K562 (cell line): ENCODE data around the gene MLANA. TPM values are rescaled to one million over a fixed set of nuclear protein-coding genes. Genes with fewer than 3 reads are reported as not detected.

Experiments used
- CEBPB ChIP-seq: fragments of 450-650 bp; IDR thresholded peaks from 2 replicates; pipeline ENCODE4 v1.6.1; 2016; ENCODE audit warnings: missing genetic modification characterization, missing compliant biosample characterization
- CREBBP ChIP-seq: IDR thresholded peaks from one replicate; pipeline ENCODE4 v1.6.1; 2012; ENCODE audit warnings: low read depth, mild to moderate bottlenecking, control low read depth, inconsistent platforms, low read length
- E4F1 ChIP-seq: fragments of 250-450 bp; sonication (Bioruptor Pico); IDR thresholded peaks from 2 replicates; pipeline ENCODE4 v1.5.0; 2021; ENCODE audit warnings: mild to moderate bottlenecking, borderline replicate concordance
- ELF1 ChIP-seq: fragments of 200-800 bp; sonication (Bioruptor generic); IDR thresholded peaks from 2 replicates; pipeline ENCODE4 v1.6.1; 2016; ENCODE audit warnings: missing genetic modification characterization, missing compliant biosample characterization
- GABPA ChIP-seq: fragments of 200-800 bp; sonication (Bioruptor generic); conservative IDR thresholded peaks from 2 replicates; pipeline ENCODE4 v1.6.1; 2016; ENCODE audit warnings: low read depth, missing genetic modification characterization, missing compliant biosample characterization
- NR4A1 ChIP-seq, 2 experiments: fragments of 250-450 bp in 1 of 2; fragments of 450-650 bp in 1 of 2; sonication (Bioruptor Pico) in 1 of 2; IDR thresholded peaks; 2 replicates each; pipeline versions ENCODE4 v1.4.0 to v1.6.1; 2016 to 2020; ENCODE audit warnings: mild to moderate bottlenecking in 2 of 2, missing compliant biosample characterization in 1 of 2, missing genetic modification characterization in 1 of 2, moderate library complexity in 1 of 2
- RBM14 ChIP-seq: fragments of 200-400 bp; formaldehyde crosslinking; IDR thresholded peaks from 2 replicates; pipeline ENCODE4 v1.6.1; 2018; ENCODE audit warnings: low read depth, mild to moderate bottlenecking, low read length, moderate library complexity, borderline replicate concordance; ENCODE audit not compliant: insufficient read depth
- RREB1 ChIP-seq: fragments of 250-450 bp; sonication (Bioruptor Pico); IDR thresholded peaks from 2 replicates; pipeline ENCODE4 v1.4.0; 2020
- ZFP91 ChIP-seq: sonication (generic); formaldehyde crosslinking; IDR thresholded peaks from 2 replicates; pipeline ENCODE4 v1.8.0; 2022; ENCODE audit warnings: mild to moderate bottlenecking, missing genetic modification reagents
- ZNF347 ChIP-seq: fragments of 450-650 bp; formaldehyde crosslinking; IDR thresholded peaks from 2 replicates; pipeline ENCODE4 v1.4.0; 2020; ENCODE audit warnings: low read depth, mild to moderate bottlenecking, moderate library complexity
- polyA plus RNA-seq, 8 experiments: library from polyadenylated mRNA; depleted of rRNA in 4 of 8; stranded (reverse) in 5 of 8; unstranded in 3 of 8; fragments of >200 nt; fragmentation: Nextera tagmentation in 2 of 8; fragmentation: Illumina TruSeq in 1 of 8; extraction: Ambion mirVana in 2 of 8; extraction: Trizol in 1 of 8; gene quantifications; 2 replicates each; pipeline versions ENCODE4 v1.2.1 to v1.2.3, GENCODE V29; 2011 to 2014; ENCODE audit warnings: inconsistent platforms in 1 of 8, missing spikeins in 1 of 8
- total RNA-seq, 7 experiments: library from RNA; depleted of rRNA in 6 of 7; stranded (reverse); fragments of >200 nt in 6 of 7; fragmentation: Illumina TruSeq in 2 of 7; extraction: Trizol in 2 of 7; gene quantifications; 2 replicates each; pipeline versions ENCODE4 v1.2.1 to v1.2.3, GENCODE V29; 2011 to 2021; ENCODE audit warnings: low replicate concordance in 1 of 7
- TF ChIP-seq, protein P1 (sequence below), 2 experiments: fragments of 450-650 bp in 1 of 2; sonication (generic) in 1 of 2; formaldehyde crosslinking in 1 of 2; IDR thresholded peaks in 1 of 2; conservative IDR thresholded peaks in 1 of 2; 2 replicates each; pipeline versions ENCODE4 v1.6.1 to v1.8.1; 2016 to 2023; ENCODE audit warnings: mild to moderate bottlenecking in 2 of 2, moderate library complexity in 2 of 2, inconsistent platforms in 1 of 2, missing genetic modification reagents in 1 of 2
- TF ChIP-seq, protein P2 (sequence below): IDR thresholded peaks from 2 replicates; pipeline ENCODE4 v1.6.1; 2014; ENCODE audit warnings: antibody characterized with exemption

The MLANA gene
- total and polyA plus RNA-seq, 9 of the 15 experiments (the other 6 are each of a cell fraction or from before 2014, with no cell fraction given): not detected

DNA sequence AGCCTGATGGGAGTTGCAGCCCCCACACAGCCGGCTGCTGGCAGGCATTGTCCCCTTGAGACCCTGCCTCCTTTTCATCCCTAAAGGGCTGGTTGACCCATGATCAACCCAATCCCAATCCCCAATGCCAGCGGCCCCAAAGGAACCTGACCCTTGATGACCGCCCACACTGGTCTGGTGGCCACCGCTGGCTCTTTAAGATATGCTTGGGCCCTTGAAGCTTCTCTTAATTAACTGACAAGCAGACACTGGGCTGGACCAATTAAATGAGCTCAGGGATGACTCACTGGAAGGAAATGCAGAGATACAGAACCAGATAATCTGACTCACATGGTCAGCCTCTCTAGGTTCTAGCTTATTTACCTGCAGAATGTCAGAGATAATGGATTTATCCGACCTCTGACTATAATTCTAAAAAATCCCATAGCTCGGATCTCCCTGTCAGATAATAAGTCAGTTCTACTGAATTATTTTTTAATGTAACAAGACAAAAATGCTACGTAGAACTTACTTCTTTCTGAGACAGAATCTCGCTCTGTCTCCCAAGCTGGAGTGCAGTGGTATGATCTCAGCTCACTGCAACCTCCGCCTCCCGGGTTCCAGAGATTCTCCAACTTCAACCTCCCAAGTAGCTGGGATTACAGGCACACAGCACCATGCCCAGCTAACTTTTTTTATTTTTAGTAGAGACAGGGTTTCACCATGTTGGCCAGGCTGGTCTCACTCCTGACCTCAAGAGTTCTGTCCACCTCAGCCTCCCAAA lies 11.1 kb upstream of the MLANA start (continued):
- TF ChIP-seq RREB1 (CRISPR knock-in tag): no peak
- TF ChIP-seq CEBPB (tag): no peak
- TF ChIP-seq E4F1 (CRISPR knock-in tag): no peak
- TF ChIP-seq ZFP91 (CRISPR knock-in tag): peak; percentile 88
- no peak for TF ChIP-seq ZNF347 (CRISPR knock-in tag)
- TF ChIP-seq, protein P1, sequence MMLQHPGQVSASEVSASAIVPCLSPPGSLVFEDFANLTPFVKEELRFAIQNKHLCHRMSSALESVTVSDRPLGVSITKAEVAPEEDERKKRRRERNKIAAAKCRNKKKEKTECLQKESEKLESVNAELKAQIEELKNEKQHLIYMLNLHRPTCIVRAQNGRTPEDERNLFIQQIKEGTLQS (IDR thresholded peaks at IDR 0.05): peak; percentile 98
- TF ChIP-seq, protein P1 (CRISPR knock-in tag; conservative IDR thresholded peaks at IDR 0.05): peak; percentile 91
- TF ChIP-seq, protein P2, sequence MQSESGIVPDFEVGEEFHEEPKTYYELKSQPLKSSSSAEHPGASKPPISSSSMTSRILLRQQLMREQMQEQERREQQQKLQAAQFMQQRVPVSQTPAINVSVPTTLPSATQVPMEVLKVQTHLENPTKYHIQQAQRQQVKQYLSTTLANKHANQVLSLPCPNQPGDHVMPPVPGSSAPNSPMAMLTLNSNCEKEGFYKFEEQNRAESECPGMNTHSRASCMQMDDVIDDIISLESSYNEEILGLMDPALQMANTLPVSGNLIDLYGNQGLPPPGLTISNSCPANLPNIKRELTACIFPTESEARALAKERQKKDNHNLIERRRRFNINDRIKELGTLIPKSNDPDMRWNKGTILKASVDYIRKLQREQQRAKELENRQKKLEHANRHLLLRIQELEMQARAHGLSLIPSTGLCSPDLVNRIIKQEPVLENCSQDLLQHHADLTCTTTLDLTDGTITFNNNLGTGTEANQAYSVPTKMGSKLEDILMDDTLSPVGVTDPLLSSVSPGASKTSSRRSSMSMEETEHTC: peak; percentile 63; the same call in 1 of the 2 replicates
- TF ChIP-seq CREBBP: no peak
- no peak for TF ChIP-seq NR4A1 (CRISPR knock-in tag; IDR thresholded peaks at IDR 0.05)
- no peak for TF ChIP-seq NR4A1 (tag; IDR thresholded peaks at IDR 0.05)
- TF ChIP-seq ELF1 (tag): no peak
- no peak for TF ChIP-seq RBM14
- peak; percentile 69 for TF ChIP-seq GABPA
